C4-2B (cell line): ENCODE data around the gene SIK1.
"Not testable (repeated sequence)": the region's sequence is repeated elsewhere in the genome, so short reads cannot be mapped to it uniquely, and the experiment has no call there.

ENCODE experiments used
- ZFX ChIP-seq: fragments of 450-650 bp; IDR thresholded peaks from 2 replicates; pipeline ENCODE4 v1.6.1; 2017
- TF ChIP-seq, protein P1 (sequence below): fragments of 450-650 bp; conservative IDR thresholded peaks from 2 replicates; pipeline ENCODE4 v1.5.1; 2017; ENCODE audit warnings: mild to moderate bottlenecking

DNA sequence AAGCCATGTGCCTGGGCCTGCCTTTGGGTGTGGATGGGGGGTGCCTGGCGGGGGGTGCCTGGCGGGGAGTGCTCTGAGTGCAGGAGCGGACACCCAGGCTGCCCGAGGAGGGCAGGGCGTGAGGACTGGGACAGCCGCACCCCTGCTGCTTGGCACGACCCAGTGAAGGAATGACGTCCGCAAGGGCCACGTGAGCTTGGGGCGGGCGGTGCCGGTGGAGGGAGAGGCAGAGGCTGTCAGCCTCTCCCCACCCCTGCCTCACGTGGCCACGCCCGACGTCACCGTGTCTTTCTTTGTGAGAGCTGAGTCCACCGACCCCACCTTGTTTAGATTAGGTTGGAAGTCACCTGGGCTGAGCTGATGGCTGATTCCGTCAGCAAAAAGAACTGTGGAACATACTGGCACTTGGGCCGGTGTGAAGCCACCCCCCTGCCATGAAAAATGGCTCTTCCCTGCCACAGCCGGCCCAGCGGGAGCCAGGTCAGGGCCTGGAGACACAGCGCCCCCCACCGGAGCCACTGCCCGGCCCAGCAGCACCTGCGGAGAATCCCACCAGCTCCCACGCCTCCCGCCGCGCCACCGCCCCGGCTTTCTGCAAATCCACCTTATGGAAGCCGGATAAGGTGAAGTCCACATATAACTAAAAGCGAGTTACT lies 19.5 kb upstream of the SIK1 start:
- TF ChIP-seq, protein P1, sequence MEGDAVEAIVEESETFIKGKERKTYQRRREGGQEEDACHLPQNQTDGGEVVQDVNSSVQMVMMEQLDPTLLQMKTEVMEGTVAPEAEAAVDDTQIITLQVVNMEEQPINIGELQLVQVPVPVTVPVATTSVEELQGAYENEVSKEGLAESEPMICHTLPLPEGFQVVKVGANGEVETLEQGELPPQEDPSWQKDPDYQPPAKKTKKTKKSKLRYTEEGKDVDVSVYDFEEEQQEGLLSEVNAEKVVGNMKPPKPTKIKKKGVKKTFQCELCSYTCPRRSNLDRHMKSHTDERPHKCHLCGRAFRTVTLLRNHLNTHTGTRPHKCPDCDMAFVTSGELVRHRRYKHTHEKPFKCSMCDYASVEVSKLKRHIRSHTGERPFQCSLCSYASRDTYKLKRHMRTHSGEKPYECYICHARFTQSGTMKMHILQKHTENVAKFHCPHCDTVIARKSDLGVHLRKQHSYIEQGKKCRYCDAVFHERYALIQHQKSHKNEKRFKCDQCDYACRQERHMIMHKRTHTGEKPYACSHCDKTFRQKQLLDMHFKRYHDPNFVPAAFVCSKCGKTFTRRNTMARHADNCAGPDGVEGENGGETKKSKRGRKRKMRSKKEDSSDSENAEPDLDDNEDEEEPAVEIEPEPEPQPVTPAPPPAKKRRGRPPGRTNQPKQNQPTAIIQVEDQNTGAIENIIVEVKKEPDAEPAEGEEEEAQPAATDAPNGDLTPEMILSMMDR, result not testable (repeated sequence)
- not testable (repeated sequence) for TF ChIP-seq ZFX
